ENCODE results near the gene S100A6.
"Not testable (repeated sequence)": the region's sequence is repeated elsewhere in the genome, so short reads cannot be mapped to it uniquely, and the experiment has no call there.

Gene S100A6

GRCh38 chr1:153563483-153563901, 27.7 kb upstream of the S100A6 start:
- DNase-seq, result no peak

GRCh38 chr1:153562021-153562420, 26.2 kb upstream of the S100A6 start:
- not testable (repeated sequence) for DNase-seq

GRCh38 chr1:153561466-153561985, 25.7 kb upstream of the S100A6 start:
- DNase-seq, result no peak

- DNase-seq, result no peak
These were observed 25.1 kb upstream of the S100A6 start for GRCh38 chr1:153560771-153561465.

GRCh38 chr1:153560241-153560640, 24.4 kb upstream of the S100A6 start:
- no peak for DNase-seq

GRCh38 chr1:153557877-153558276, 22.1 kb upstream of the S100A6 start:
- DNase-seq, result no peak

GRCh38 chr1:153556348-153556747, 20.6 kb upstream of the S100A6 start:
- no peak for DNase-seq

GRCh38 chr1:153553830-153554541, 18.2 kb upstream of the S100A6 start:
- DNase-seq, result peak; percentile 67 to 69

- DNase-seq, result no peak
These were observed 17.3 kb upstream of the S100A6 start for GRCh38 chr1:153553096-153553495.

GRCh38 chr1:153552335-153552734, 16.5 kb upstream of the S100A6 start:
- DNase-seq, result no peak

GRCh38 chr1:153550827-153551500, 15.2 kb upstream of the S100A6 start:
- peak; percentile 84 to 87 for DNase-seq

- DNase-seq, result no peak
These were observed 14.6 kb upstream of the S100A6 start for GRCh38 chr1:153550398-153550758.

- no peak for DNase-seq
These were observed 14.1 kb upstream of the S100A6 start for GRCh38 chr1:153549741-153550397.

- no peak for DNase-seq
These were observed 13.2 kb upstream of the S100A6 start, which contains the start of gene S100A3 for GRCh38 chr1:153548722-153549688. S100A3 (minus strand) TSS chr1:153549258; CDS start chr1:153548485, 773 bp downstream.

GRCh38 chr1:153547560-153548551, 12.1 kb upstream of the S100A6 start:
- DNase-seq, result no peak

GRCh38 chr1:153546796-153547559, 11.2 kb upstream of the S100A6 start:
- no peak for DNase-seq

GRCh38 chr1:153546371-153546770, 10.6 kb upstream of the S100A6 start:
- no peak for DNase-seq

- DNase-seq, result peak; percentile 90 to 94
These were observed 9.6 kb upstream of the S100A6 start, which contains the start of gene S100A4 for GRCh38 chr1:153545067-153546055. S100A4 (minus strand) TSS chr1:153545806; CDS start chr1:153544794, 1,012 bp downstream.

Measured in Kasumi-1 (cell line).